GM10266 (cell line): ENCODE results near the gene HUS1.
"Not testable (repeated sequence)": the region's sequence is repeated elsewhere in the genome, so short reads cannot be mapped to it uniquely, and the experiment has no call there.

Experiments
- DNase-seq: peaks from one replicate; pipeline ENCODE4 v3.0.0; 2012; ENCODE audit errors: extremely low spot score
- TF ChIP-seq, protein P1 (sequence below): IDR thresholded peaks from 2 replicates; pipeline ENCODE4 v1.5.1; 2012; ENCODE audit warnings: mild to moderate bottlenecking, low read depth; ENCODE audit not compliant: control insufficient read depth, insufficient read depth; ENCODE audit errors: missing control alignments

Gene HUS1

DNA sequence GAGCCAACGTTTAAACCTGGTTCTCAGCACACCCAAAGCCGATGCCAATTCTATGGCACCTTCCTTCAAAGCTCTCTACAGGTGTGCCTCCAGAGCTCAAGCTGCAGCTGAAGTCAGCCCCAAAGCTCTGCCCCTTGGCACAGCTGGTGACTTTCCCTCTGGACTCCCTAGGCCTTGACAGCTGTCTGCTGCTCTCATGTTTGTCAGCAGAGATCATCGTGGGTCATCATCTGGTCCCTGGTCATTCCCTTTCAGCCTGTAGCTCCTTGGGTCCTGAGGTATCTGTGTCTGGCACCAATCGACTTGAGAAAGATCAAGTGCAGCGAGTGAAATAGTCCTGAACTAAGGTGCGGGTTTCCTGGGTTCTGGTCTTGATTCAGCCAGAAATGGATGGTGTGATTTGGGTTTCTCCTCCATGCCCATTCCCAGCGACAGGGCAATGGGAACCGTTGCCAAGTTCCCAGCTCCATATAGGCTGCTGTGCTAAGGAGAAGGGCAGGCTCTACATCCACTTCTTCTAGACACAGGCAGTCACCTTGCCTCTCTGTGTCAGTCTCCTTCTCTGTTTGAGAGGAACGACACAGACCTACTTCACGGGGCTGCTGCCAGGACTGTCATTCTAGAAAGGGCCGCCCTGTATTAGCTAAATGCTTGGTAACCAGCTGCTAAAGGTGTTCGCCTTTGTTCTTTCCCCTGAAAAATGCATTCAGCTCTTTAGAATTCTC, 34.7 kb downstream of the HUS1 start:
- TF ChIP-seq, protein P1, sequence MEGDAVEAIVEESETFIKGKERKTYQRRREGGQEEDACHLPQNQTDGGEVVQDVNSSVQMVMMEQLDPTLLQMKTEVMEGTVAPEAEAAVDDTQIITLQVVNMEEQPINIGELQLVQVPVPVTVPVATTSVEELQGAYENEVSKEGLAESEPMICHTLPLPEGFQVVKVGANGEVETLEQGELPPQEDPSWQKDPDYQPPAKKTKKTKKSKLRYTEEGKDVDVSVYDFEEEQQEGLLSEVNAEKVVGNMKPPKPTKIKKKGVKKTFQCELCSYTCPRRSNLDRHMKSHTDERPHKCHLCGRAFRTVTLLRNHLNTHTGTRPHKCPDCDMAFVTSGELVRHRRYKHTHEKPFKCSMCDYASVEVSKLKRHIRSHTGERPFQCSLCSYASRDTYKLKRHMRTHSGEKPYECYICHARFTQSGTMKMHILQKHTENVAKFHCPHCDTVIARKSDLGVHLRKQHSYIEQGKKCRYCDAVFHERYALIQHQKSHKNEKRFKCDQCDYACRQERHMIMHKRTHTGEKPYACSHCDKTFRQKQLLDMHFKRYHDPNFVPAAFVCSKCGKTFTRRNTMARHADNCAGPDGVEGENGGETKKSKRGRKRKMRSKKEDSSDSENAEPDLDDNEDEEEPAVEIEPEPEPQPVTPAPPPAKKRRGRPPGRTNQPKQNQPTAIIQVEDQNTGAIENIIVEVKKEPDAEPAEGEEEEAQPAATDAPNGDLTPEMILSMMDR = peak; percentile 13
- DNase-seq = no peak

DNA sequence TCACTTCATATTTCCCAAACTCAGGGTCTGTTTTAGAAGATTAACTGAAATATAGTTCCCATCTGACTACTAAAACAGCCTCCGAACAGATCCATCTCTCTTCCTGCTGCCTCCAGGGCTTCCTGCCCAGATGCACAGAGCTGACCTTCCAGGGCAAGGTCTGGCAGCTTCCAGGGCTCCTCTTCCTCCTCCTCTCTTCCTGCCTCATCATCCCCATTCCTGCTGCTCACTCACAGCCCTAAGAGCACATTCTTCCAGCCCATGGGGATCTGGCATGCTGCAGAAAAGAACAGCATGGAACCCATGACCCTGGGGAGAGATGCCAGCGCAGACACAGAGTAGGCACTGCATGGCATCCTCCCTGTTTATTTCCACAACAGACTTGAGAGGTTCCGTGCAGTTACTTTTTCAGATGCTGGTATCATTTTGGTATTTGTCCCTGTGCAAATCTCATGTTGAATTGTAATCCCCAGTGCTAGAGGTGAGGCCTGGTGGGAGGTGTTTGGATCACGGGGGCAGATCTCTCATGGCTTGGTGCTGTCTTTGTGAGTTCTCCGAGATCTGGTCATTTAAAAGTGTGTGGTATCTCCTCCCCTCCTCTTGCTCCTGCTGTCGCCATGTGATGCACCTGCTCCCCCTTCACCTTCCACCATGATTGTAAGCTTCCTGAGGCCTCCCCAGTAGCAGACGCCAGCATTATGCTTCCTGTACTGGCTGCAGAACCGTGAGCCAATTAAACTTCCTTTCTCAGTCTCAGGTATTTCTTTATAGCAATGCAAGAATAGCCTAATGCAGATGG, 35.5 kb downstream of the HUS1 start:
- DNase-seq = no peak
- TF ChIP-seq, protein P1 = no peak

DNA sequence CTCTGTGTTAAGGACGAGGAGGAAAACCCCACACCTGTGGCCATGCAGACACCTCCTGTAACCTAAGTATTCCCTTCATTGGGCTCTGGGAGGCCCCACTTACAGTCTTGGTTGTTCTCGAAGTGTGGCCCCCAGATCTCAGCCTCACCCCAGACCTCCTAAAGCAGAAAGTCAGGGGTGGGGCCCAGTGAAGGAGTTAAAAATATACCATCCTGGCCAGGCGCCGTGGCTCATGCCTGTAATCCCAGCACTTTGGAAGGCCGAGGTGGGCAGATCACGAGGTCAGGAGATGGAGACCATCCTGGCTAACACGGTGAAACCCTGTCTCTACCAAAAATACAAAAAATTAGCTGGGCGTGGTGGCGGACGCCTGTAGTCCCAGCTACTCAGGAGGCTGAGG, 36.8 kb downstream of the HUS1 start:
- not testable (repeated sequence) for DNase-seq

DNA sequence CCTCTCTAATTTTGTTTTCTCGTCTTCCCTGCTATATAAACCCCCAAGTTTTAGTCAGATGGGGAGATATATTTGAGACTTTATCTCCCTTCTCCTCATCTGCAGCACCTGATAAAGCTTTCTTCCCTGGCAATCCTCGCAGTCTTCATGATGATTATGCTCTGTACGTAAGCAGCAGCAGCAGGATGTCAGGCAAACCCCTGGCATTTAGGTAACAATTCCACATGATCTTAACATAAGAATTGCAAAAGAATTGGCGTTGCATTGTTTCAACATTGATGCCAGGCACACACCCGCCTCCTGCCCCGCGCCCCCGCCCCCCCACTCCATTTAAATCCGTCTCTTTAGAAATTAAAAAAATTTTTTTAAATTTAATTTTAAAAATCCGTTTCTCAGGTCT, 37.3 kb downstream of the HUS1 start:
- TF ChIP-seq, protein P1 = no peak
- no peak for DNase-seq

DNA sequence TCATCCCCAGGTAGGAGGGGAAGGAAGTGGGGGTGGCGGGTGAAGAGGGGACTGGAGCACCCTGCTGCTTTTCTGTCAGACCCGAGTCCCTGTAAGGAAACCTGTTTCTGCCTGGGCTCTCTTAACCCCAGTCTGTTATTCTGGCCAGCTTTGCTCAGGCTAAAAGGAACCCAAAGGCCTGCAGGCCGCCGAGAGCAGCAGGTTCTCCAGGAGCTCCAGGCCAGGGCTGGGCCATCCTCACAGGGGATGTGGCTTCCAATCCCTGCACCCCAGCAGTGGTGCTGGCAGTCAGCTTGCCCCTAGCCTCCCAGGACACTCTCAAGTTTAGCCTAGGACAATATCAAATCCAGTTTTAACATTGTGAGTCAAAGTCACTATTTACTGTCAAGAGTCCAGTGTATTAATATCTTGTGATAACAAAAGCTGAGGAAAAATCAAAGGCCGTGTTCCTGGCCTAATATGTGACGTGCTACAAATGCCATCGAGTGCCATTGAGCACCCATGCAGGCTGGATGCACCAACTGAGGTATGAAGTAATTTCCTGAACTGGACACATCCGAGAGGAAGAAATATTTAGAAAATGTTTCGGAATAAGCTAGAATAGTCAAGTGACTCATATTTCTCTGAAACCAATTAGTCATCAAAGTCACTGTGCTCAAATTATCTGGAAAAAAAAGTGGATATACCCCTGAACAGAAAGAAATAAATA, 38.1 kb downstream of the HUS1 start:
- DNase-seq = no peak
- TF ChIP-seq, protein P1 = no peak

DNA sequence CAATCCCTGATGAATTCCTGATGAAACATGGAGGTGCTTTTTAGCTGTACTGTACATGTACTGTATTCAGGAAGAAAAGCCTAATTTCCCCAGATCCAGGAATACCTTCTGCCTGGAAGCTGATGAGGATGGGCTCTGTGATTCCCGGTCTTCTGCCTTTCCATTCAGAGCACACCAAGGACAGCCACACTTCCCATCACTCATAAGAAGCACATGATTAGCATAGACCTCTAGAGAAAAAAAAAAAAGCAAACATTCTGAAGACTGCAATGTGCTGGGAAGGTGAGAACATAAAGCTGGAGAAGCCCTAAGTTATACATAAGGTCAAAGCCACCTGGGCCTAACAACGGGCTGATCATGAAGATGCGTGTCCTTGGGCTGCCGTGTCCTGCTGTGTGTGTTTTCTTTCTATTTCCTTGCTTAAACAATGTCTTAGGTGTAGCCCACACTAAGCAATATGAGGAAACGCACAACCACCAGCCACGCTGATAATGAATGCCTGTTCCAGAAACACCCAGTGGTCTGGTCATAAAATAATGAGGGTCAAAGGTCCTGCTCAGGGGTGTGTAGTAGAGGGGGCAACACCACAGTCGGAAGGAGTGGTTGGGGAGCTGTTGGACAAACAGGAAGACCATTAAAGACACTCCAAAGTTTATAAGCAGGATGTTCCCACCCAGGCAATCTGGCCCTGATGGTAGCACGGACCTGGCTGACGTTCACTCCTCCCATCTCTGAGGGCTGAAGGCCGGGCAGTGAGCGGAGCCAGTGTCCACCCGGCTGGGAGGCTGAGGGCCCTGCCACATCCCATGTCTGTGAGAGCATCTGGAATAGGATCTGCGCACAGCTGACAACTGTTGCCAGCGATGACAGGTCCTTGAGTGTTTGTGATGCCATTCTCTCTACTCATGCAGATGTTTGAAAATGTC, 39.1 kb downstream of the HUS1 start:
- DNase-seq = no peak
- TF ChIP-seq, protein P1 = no peak
